HepG2 (cell line): ENCODE measurements around the gene PDE4C. TPM values are rescaled to one million over a fixed set of nuclear protein-coding genes. Genes with fewer than 3 reads are reported as not detected.

ENCODE experiments used
- ARID2 ChIP-seq: sonication (generic); formaldehyde crosslinking; IDR thresholded peaks from 2 replicates; pipeline ENCODE4 v1.8.1; 2022; ENCODE audit warnings: mild to moderate bottlenecking, missing genetic modification reagents, borderline replicate concordance
- ARNT2 ChIP-seq: sonication (generic); formaldehyde crosslinking; IDR thresholded peaks from 2 replicates; pipeline ENCODE4 v1.8.0; 2022; ENCODE audit warnings: mild to moderate bottlenecking, low read depth, missing genetic modification reagents, moderate library complexity
- BCLAF1 ChIP-seq: fragments of 450-650 bp; IDR thresholded peaks from 2 replicates; pipeline ENCODE4 v1.6.1; 2017; ENCODE audit warnings: mild to moderate bottlenecking
- CERS6 ChIP-seq: sonication (generic); formaldehyde crosslinking; IDR thresholded peaks from 2 replicates; pipeline ENCODE4 v1.5.0; 2020; ENCODE audit warnings: missing genetic modification reagents
- GABPB1 ChIP-seq: IDR thresholded peaks from 2 replicates; pipeline ENCODE4 v1.6.1; 2016; ENCODE audit warnings: mild to moderate bottlenecking, missing genetic modification reagents, moderate library complexity, missing compliant biosample characterization
- GFI1 ChIP-seq: sonication (generic); formaldehyde crosslinking; IDR thresholded peaks from 2 replicates; pipeline ENCODE4 v1.5.0; 2020; ENCODE audit warnings: missing genetic modification reagents, mild to moderate bottlenecking, borderline replicate concordance
- GMEB2 ChIP-seq: IDR thresholded peaks from 2 replicates; pipeline ENCODE4 v1.6.1; 2016; ENCODE audit warnings: missing biosample characterization, missing genetic modification reagents, low read depth
- GPBP1L1 ChIP-seq: sonication (generic); formaldehyde crosslinking; IDR thresholded peaks from 2 replicates; pipeline ENCODE4 v1.5.0; 2020; ENCODE audit warnings: mild to moderate bottlenecking, missing genetic modification reagents
- HNF1B ChIP-seq: sonication (generic); formaldehyde crosslinking; IDR thresholded peaks from 2 replicates; pipeline ENCODE4 v1.5.1; 2020; ENCODE audit warnings: mild to moderate bottlenecking, moderate library complexity, missing genetic modification reagents
- NCOA1 ChIP-seq: sonication (generic); formaldehyde crosslinking; IDR thresholded peaks from 2 replicates; pipeline ENCODE4 v1.9.0; 2021; ENCODE audit warnings: missing genetic modification reagents
- RBAK ChIP-seq: sonication (generic); formaldehyde crosslinking; IDR thresholded peaks from 2 replicates; pipeline ENCODE4 v1.5.1; 2020; ENCODE audit warnings: mild to moderate bottlenecking, missing genetic modification reagents
- SMAD3 ChIP-seq: sonication (generic); formaldehyde crosslinking; IDR thresholded peaks from 2 replicates; pipeline ENCODE4 v1.4.0; 2020; ENCODE audit warnings: missing genetic modification reagents
- SMC3 ChIP-seq: IDR thresholded peaks from 2 replicates; pipeline ENCODE4 v1.6.1; 2011; ENCODE audit warnings: low read length, improper control_type of control experiment
- TARDBP ChIP-seq: sonication (generic); formaldehyde crosslinking; IDR thresholded peaks from 2 replicates; pipeline ENCODE4 v1.8.0; 2022; ENCODE audit warnings: mild to moderate bottlenecking, missing genetic modification reagents
- THAP7 ChIP-seq: sonication (generic); formaldehyde crosslinking; IDR thresholded peaks from 2 replicates; pipeline ENCODE4 v1.8.1; 2023; ENCODE audit warnings: mild to moderate bottlenecking, missing genetic modification reagents
- ZNF18 ChIP-seq: sonication (generic); formaldehyde crosslinking; IDR thresholded peaks from 2 replicates; pipeline ENCODE4 v1.8.0; 2022; ENCODE audit warnings: mild to moderate bottlenecking, missing genetic modification reagents; ENCODE audit not compliant: insufficient replicate concordance
- ZNF354B ChIP-seq: sonication (generic); formaldehyde crosslinking; IDR thresholded peaks from 2 replicates; pipeline ENCODE4 v1.8.0; 2022; ENCODE audit warnings: mild to moderate bottlenecking, missing genetic modification reagents
- ZNF430 ChIP-seq: sonication (generic); formaldehyde crosslinking; IDR thresholded peaks from 2 replicates; pipeline ENCODE4 v1.9.0; 2021; ENCODE audit warnings: mild to moderate bottlenecking, missing genetic modification reagents
- ZNF564 ChIP-seq: sonication (generic); formaldehyde crosslinking; IDR thresholded peaks from 2 replicates; pipeline ENCODE4 v1.8.1; 2023; ENCODE audit warnings: mild to moderate bottlenecking, missing genetic modification reagents
- ZNF788 ChIP-seq: sonication (generic); formaldehyde crosslinking; IDR thresholded peaks from 2 replicates; pipeline ENCODE4 v1.5.0; 2020; ENCODE audit warnings: mild to moderate bottlenecking, missing genetic modification reagents, borderline replicate concordance
- polyA plus RNA-seq, 8 experiments: library from polyadenylated mRNA; depleted of rRNA in 3 of 8; stranded (reverse) in 7 of 8; unstranded in 1 of 8; fragments of >200 nt; fragmentation: Illumina TruSeq in 4 of 8; extraction: Trizol in 4 of 8; gene quantifications; 2 replicates each; pipeline versions ENCODE4 v1.2.1 to v1.2.3, GENCODE V29; 2011 to 2016; ENCODE audit warnings: low read depth in 4 of 8, missing spikeins in 1 of 8, mixed read lengths in 1 of 8; ENCODE audit not compliant: insufficient read depth in 1 of 8
- total RNA-seq, 5 experiments: library from RNA; depleted of rRNA; stranded (reverse); fragments of >200 nt; fragmentation: Illumina TruSeq; extraction: Trizol; gene quantifications; 2 replicates each; pipeline ENCODE4 v1.2.3, GENCODE V29; 2016; ENCODE audit warnings: low read depth in 1 of 5

PDE4C gene
- total and polyA plus RNA-seq, 2 of the 13 experiments (the other 11 are each of a cell fraction or from before 2014, with no cell fraction given): 1.4 to 14.0 TPM

- TF ChIP-seq GMEB2 (CRISPR knock-in tag) (no peak), BCLAF1 (no peak), GABPB1 (CRISPR knock-in tag) (no peak), SMC3 (no peak), ZNF18 (CRISPR knock-in tag) (no peak), THAP7 (no peak), ZNF788 (no peak), ZNF564 (CRISPR knock-in tag) (no peak), SMAD3 (CRISPR knock-in tag) (no peak), NCOA1 (no peak), GFI1 (CRISPR knock-in tag) (no peak), CERS6 (CRISPR knock-in tag) (no peak), ZNF354B (CRISPR knock-in tag) (no peak), ZNF430 (CRISPR knock-in tag) (0 out of 2 replicates have a peak, but pooled peaks have one; percentile 12), ARNT2 (0 out of 2 replicates have a peak, but pooled peaks have one; percentile 52), GPBP1L1 (CRISPR knock-in tag) (no peak), TARDBP (CRISPR knock-in tag) (no peak), RBAK (CRISPR knock-in tag) (peak; percentile 50; the same call in 1 of the 2 replicates), HNF1B (CRISPR knock-in tag) (no peak), ARID2 (CRISPR knock-in tag) (no peak)
These were observed 22.8 kb downstream of the PDE4C start (continued) for GRCh38 chr19:18203408-18203862.
